ENCODE results near the gene FOXL3.

FOXL3 gene

DNA sequence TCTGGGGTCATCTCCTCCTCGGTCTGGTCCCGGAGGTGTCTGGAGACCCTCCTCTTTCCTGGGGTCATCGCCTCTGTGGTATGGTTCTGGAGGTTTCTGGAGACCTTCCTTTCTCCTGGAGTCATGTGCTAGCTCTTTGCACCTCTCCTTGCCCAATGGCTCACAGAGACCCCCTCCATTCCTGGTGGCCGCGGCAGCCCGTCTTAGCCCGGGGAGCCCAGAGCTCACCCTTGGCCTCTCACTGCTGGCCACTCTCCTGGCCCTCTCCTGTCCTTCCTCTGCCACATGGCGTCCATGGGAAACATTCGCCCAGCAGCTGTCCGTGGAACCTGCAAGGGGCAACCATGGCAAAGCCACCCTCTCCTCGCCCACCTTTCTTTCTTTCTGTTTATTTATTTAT is 20.2 kb upstream of the FOXL3 start:
- DNase-seq: no peak

- no peak for DNase-seq
Measured at GRCh38 chr7:270351-270983, 19.5 kb upstream of the FOXL3 start.

DNA sequence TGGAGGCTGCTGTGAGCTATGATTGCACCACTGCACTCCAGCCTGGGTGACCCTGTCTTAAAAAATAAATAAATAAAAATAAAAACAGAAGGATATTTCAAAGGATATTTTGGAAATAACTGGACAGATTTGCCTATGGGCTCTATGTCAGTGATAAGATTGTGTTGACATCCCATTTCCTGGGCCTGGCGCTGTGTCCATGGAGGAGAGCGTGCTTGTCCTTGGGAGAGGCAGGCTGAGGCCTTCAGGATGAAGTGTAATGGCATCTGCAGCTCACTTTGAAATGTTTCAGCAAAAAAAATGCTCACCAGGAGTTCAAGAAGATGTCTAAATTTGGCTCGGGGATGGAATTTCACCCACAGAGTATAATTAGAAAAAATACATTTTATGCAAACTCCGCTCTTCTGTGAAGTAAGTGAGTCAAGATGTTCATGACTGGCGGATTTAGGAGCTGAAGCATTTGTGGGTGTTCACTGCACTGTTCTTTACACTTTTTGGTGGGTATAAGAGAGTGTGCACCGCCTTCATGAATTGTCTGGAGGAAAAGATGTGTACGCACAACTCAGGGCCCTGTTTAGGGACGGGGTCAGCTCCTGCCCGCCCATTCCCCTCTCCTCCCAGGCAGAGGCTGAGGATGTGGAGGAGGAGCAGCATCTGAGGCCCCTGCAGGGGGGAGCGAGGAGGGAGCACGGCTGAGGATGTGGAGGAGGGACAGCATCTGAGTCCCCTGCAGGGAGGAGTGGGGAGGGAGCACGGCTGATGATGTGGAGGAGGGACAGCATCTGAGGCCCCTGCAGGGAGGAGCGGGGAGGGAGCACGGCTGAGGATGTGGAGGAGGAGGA is 18.5 kb upstream of the FOXL3 start:
- DNase-seq: no peak

DNA sequence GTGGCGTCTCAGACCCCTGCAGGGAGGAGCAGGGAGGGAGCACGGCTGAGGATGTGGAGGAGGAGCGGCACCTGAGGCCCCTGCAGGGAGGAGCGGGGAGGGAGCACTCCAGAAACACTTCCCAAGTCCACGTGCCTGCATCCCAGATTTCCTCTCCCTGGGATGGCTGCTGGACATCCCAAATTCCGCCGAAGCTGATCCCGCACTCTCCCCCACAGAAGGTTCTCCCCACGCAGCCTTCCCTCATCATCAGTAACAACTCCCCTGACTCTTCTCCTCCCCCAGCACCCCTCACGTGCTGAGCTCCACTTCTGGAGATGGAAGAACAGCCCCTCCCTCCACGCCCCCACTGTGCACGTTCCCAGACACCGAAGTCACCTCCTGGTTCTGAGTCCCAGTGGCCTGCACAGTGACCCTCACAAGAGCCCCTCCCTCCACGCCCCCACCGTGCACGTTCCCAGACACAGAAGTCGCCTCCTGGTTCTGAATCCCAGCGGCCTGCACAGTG is 17.8 kb upstream of the FOXL3 start:
- no peak for DNase-seq

DNA sequence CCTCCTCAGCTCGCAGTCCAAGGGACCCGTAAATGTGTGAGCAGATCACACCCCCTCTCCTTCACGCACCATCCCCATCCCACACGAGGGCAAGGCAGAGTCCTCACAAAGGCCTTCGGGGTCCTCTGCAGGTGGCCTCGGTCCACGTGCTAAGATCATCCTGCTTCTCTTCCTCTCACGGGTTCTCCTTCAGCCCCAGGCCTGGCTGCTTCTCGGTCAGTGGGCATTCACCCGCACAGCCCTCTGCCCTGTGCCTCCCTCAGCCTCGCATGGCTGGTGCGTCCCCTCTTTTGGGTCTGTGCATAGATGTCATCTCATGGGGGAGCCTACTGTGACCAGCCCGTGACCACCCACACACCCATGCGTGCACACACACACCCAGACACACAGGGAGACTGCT is 17.3 kb upstream of the FOXL3 start:
- no peak for DNase-seq

DNA sequence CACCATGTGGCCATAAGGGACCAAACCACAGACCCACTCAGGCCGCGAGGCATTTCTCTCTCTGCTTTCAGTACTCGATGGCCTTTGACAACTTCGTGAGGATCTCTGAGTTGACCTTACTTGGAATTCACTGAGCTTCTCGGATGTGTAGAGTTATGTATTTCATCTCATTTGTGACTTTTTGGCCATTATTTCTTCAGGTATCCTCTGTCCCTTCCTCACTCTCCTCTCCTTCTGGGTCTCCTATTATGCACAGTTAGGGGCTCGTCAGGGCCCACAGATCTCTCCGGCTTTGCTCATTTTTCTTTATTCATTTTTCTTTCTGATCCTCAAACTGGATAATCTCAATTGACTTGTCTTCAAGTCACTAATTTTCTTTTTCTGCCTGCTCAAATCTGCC is 16.6 kb upstream of the FOXL3 start:
- no peak for DNase-seq

DNA sequence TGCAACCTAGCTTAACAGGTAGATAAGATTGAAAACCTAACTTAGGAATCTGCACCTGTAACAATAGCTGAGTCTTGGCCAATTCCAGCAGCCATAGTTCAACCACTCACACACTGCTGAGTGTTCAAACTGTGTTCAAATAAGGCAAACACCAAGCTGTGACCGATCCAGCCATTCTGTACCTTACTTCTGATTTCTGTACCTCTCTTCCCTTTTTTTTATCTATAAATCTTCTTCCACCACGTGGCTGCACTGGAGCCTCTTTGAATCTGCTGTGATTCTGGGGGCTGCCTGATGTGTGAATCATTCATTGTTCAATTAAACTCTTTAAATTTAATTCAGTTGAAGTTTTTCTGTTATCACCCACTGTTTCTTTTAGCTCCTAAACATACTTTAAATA is 15.7 kb upstream of the FOXL3 start:
- DNase-seq: no peak

- no peak for DNase-seq
Measured at GRCh38 chr7:276230-276835, 13.6 kb upstream of the FOXL3 start.

DNA sequence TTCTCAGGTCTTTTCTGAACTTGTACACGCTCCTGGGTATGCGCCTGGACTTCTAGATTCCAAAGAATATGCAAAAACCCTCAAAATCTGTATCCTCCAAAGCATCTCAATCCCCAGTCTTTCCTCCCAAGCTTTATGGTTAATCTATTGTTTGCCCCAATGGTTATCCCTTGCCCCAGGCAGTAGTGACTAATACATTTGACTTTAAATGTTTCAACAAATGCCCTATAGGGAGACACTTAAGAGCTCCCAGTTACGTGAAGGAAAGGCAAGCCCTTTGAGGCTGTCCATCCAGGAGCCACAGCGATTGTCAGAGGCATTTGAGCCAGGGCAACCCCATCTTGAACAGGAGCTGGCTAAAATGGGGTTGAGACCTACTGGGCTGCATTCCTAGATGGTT is 12.7 kb upstream of the FOXL3 start:
- DNase-seq: no peak

- no peak for DNase-seq
Measured at GRCh38 chr7:278081-278480, 11.9 kb upstream of the FOXL3 start.

DNA sequence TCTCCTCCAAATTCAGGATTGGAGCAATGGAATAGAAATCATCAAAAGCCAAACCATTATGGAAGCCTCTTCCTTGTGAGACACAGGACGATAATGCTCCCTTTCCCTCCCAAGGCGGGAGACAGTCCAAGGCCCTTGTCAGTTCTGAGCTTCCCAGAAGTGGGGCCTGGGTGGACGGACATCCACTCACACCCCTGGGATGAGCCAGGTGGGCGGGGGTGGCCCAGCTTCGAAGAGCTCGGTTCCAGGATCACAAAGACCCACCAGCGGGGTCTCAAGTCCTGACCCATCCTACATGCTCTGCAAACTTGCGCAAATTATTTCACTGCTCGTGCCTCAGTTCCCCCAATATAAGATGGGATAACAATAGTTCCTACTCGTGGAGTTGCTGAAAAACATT is 10.1 kb upstream of the FOXL3 start:
- DNase-seq: no peak

DNA sequence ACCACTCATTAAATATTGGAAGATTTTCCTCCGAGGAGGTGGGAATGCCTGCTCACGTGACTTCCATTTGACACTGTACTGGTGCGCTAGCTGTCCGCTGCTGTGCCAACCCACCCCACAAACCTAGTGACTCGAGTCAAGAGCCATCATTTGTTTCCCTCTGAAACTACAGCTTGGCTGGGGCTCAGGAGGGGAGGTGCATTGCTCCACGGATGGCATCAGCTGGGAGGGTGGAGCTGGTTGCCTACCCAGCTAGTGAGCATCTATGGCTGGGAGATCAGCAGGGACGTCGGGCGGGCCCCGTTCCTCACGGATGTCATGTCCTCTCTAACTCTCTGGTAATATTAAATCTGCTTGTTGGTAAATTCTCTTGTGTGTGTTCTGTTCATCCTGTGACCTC is 9.5 kb upstream of the FOXL3 start:
- DNase-seq: no peak

DNA sequence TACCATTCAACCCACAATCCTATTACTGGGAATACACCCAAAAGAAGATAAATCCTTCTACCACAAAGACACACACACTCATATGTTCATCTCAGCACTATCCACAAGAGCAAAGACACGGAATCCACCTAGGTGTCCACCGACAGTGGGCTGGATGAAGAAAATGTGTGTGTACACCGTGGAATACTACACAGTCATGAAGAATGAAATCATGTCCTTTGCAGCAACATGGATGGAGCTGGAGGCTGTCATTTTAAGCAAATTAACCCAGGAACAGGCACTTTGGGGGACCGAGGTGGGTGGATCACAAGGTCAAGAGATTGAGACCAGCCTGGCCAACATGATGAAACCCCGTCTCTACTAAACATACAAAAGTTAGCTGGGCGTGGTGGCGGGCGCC is 8.3 kb upstream of the FOXL3 start:
- DNase-seq: no peak

DNA sequence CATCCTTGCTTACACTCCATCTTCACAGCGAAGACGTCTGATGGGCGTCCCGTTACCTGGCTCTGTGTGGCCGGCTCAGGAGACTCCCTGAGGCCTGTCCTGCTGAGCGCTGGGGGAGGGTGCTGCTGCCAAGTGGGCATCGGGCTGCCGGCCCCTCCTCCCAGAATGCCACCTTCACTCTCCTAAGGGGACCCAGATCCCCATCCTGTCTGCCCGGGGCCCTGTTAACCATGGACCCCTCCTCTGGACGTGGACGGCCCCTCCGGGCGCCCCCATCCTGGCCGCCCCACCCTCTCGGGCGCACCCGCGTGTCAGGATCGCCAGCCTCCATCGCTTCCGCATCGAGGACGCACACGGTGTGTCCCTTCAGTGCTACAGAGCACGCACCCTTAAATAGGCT is 7.3 kb upstream of the FOXL3 start:
- DNase-seq: no peak

- DNase-seq: no peak
Measured at GRCh38 chr7:284762-285722, 4.9 kb upstream of the FOXL3 start.

- no peak for DNase-seq
Measured at GRCh38 chr7:285731-286130, 4.2 kb upstream of the FOXL3 start.

GRCh38 chr7:286266-286665 is 3.7 kb upstream of the FOXL3 start:
- no peak for DNase-seq

DNA sequence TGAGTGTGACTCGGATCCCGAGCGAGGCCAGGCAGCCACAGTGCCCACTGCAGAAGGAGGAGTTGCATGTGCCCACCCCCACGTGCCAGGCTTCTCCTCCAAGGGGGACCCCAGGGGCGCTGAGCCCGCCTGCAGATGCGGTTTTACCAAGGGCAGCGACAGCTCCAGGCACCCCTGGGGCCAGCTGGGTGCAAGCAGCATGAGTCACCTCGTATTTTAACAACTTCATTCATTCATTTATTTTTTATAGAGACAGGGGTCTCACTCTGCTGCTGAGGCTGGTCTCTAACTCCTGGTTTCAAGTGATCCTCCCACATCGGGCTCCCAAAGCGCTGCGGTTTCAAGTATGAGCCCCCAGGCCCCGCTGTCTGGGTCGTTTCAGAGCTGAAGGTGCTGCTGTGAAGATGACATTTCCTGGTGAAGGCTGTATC is 1.3 kb upstream of the FOXL3 start:
- no peak for DNase-seq

- no peak for DNase-seq
Measured at GRCh38 chr7:289209-289755, 688 bp upstream of the FOXL3 start.

DNA sequence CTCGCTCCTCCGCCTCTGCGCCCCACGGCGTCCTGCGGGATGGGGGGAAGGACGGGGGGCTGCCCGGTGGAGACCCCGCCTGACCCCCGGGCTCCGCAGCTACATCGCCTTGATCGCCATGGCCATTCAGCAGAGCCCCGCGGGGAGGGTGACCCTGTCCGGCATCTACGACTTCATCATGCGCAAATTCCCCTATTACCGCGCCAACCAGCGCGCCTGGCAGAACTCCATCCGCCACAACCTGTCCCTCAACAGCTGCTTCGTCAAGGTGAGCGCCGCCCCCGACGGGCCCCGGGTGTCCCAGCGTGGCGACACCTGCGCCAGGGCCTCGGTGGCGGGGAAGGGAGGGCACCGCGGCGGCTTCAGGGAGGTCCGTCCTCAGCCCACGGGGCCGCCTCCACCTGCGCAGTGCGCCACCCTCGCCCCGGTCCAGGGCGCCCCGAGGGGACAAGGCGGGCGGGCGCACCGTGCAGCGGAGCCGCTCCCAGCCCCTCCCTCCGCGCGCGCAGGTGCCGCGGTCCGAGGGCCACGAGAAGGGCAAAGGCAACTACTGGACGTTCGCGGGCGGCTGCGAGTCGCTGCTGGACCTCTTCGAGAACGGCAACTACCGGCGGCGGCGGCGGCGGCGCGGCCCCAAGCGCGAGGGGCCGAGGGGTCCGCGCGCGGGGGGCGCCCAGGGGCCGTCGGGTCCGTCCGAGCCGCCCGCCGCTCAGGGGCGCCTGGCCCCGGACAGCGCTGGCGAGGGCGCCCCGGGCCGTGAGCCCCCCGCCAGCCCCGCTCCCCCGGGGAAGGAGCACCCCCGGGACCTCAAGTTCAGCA is 793 bp downstream of the FOXL3 start:
- no peak for DNase-seq

- DNase-seq: no peak
Measured at GRCh38 chr7:291373-292092, 1.6 kb downstream of the FOXL3 start.

Data from stimulated activated CD4-positive, alpha-beta T cell treated with anti-CD3 and anti-CD28 coated beads, Interleukin-15, amount 100 ng/mL, for 24 hours (primary cell).